ENCODE measurements around the gene HMHB1.

HMHB1 gene

DNA sequence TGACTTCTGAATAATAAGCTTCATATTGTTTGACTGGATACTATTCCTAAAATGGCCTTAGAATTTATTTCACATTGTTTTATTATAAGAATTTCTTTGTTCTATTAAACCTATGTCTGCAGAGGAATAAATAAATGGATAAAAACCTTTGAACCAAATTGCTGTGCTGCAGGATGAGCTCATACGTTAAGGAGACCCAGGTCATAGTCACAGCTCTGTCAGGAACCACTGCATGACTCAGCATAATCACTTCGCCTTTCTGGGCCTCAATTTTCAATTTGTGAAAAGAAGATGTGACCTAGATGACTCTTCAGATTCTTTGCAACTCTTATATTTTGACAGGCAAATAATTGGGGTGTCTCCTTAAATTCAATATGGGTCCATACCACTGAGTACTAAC, 36.7 kb upstream of the HMHB1 start:
- no peak overlapping the region for H2AFZ ChIP-seq (ENCODE audit: low read depth, low read length)
- H3K9ac ChIP-seq (ENCODE audit: low read length), result no peak overlapping the region
- H3K79me2 ChIP-seq (ENCODE audit: low read length), result no peaks in the 10 kb centered on the region
- H3K27ac ChIP-seq (ENCODE audit: low read length), result no peak overlapping the region
- no peaks in the 10 kb centered on the region for H3K27me3 ChIP-seq (ENCODE audit: low read depth, low read length)
- no peak overlapping the region for H3K4me2 ChIP-seq (ENCODE audit: low read length)
- H4K20me1 ChIP-seq (ENCODE audit: insufficient read depth, low read length), result no peaks in the 10 kb centered on the region
- H3K9me3 ChIP-seq (ENCODE audit: insufficient read depth, low read length), result no peaks in the 10 kb centered on the region
- TF ChIP-seq EZH2phosphoT487 (IDR thresholded peaks at IDR 0.05; ENCODE audit: low read depth), result no peak
- TF ChIP-seq, protein P1, sequence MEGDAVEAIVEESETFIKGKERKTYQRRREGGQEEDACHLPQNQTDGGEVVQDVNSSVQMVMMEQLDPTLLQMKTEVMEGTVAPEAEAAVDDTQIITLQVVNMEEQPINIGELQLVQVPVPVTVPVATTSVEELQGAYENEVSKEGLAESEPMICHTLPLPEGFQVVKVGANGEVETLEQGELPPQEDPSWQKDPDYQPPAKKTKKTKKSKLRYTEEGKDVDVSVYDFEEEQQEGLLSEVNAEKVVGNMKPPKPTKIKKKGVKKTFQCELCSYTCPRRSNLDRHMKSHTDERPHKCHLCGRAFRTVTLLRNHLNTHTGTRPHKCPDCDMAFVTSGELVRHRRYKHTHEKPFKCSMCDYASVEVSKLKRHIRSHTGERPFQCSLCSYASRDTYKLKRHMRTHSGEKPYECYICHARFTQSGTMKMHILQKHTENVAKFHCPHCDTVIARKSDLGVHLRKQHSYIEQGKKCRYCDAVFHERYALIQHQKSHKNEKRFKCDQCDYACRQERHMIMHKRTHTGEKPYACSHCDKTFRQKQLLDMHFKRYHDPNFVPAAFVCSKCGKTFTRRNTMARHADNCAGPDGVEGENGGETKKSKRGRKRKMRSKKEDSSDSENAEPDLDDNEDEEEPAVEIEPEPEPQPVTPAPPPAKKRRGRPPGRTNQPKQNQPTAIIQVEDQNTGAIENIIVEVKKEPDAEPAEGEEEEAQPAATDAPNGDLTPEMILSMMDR (IDR thresholded peaks at IDR 0.05; ENCODE audit: low read depth, low read length), result no peak
- H3K4me3 ChIP-seq (ENCODE audit: low read length), result no peak overlapping the region
- peaks cover 8% of the 10 kb centered on the region for H3K4me1 ChIP-seq (ENCODE audit: low read length)
- no peaks in the 10 kb centered on the region for H3K36me3 ChIP-seq (replicated peaks; ENCODE audit: low read depth, low read length)

GRCh38 chr5:143776951-143777350, 35.0 kb upstream of the HMHB1 start:
- H4K20me1 ChIP-seq (ENCODE audit: insufficient read depth, low read length), result no peaks in the 10 kb centered on the region
- no peaks in the 10 kb centered on the region for H3K27me3 ChIP-seq (ENCODE audit: low read depth, low read length)
- no peak overlapping the region for H3K4me3 ChIP-seq (ENCODE audit: low read length)
- H3K27ac ChIP-seq (ENCODE audit: low read length), result no peak overlapping the region
- no peaks in the 10 kb centered on the region for H3K9me3 ChIP-seq (ENCODE audit: insufficient read depth, low read length)
- H3K36me3 ChIP-seq (replicated peaks; ENCODE audit: low read depth, low read length), result no peaks in the 10 kb centered on the region
- H3K4me1 ChIP-seq (ENCODE audit: low read length), result peaks cover 8% of the 10 kb centered on the region
- no peak overlapping the region for H3K4me2 ChIP-seq (ENCODE audit: low read length)
- no peak overlapping the region for H3K9ac ChIP-seq (ENCODE audit: low read length)
- TF ChIP-seq, protein P1 (IDR thresholded peaks at IDR 0.05; ENCODE audit: low read depth, low read length), result no peak
- TF ChIP-seq EZH2phosphoT487 (IDR thresholded peaks at IDR 0.05; ENCODE audit: low read depth), result no peak
- H2AFZ ChIP-seq (ENCODE audit: low read depth, low read length), result no peak overlapping the region
- no peaks in the 10 kb centered on the region for H3K79me2 ChIP-seq (ENCODE audit: low read length)

DNA sequence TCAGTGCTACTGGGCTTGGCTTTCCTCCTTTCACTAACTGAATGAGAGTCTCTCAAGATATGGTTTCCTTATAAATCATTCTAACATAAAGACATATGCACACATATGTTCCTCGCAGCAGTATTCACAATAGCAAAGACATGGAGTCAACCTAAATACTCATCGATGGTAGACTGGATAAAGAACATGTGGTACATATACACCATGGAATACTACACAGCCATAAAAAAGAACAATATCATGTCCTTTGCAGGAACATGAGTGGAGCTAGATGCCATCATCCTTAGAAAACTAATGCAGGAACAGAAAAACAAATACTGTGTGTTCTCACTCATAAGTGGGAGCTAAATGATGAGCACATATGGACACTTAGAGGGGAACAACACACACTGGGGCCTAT, 32.5 kb upstream of the HMHB1 start:
- no peaks in the 10 kb centered on the region for H3K36me3 ChIP-seq (replicated peaks; ENCODE audit: low read depth, low read length)
- TF ChIP-seq, protein P1 (IDR thresholded peaks at IDR 0.05; ENCODE audit: low read depth, low read length), result no peak
- no peak for TF ChIP-seq EZH2phosphoT487 (IDR thresholded peaks at IDR 0.05; ENCODE audit: low read depth)
- no peaks in the 10 kb centered on the region for H3K27me3 ChIP-seq (ENCODE audit: low read depth, low read length)
- no peak overlapping the region for H3K4me3 ChIP-seq (ENCODE audit: low read length)
- no peak overlapping the region for H3K4me2 ChIP-seq (ENCODE audit: low read length)
- H4K20me1 ChIP-seq (ENCODE audit: insufficient read depth, low read length), result no peaks in the 10 kb centered on the region
- H3K4me1 ChIP-seq (ENCODE audit: low read length), result peaks cover 8% of the 10 kb centered on the region
- H3K27ac ChIP-seq (ENCODE audit: low read length), result no peak overlapping the region
- H3K9me3 ChIP-seq (ENCODE audit: insufficient read depth, low read length), result no peaks in the 10 kb centered on the region
- no peak overlapping the region for H3K9ac ChIP-seq (ENCODE audit: low read length)
- no peak overlapping the region for H2AFZ ChIP-seq (ENCODE audit: low read depth, low read length)
- no peaks in the 10 kb centered on the region for H3K79me2 ChIP-seq (ENCODE audit: low read length)

- H2AFZ ChIP-seq (ENCODE audit: low read depth, low read length), result no peak overlapping the region
- TF ChIP-seq EZH2phosphoT487 (IDR thresholded peaks at IDR 0.05; ENCODE audit: low read depth), result no peak
- TF ChIP-seq, protein P1 (IDR thresholded peaks at IDR 0.05; ENCODE audit: low read depth, low read length), result no peak
- no peak overlapping the region for H3K4me2 ChIP-seq (ENCODE audit: low read length)
- no peaks in the 10 kb centered on the region for H3K9me3 ChIP-seq (ENCODE audit: insufficient read depth, low read length)
- no peaks in the 10 kb centered on the region for H3K27me3 ChIP-seq (ENCODE audit: low read depth, low read length)
- no peak overlapping the region for H3K4me3 ChIP-seq (ENCODE audit: low read length)
- no peaks in the 10 kb centered on the region for H4K20me1 ChIP-seq (ENCODE audit: insufficient read depth, low read length)
- H3K79me2 ChIP-seq (ENCODE audit: low read length), result no peaks in the 10 kb centered on the region
- no peak overlapping the region for H3K9ac ChIP-seq (ENCODE audit: low read length)
- H3K27ac ChIP-seq (ENCODE audit: low read length), result no peak overlapping the region
- no peaks in the 10 kb centered on the region for H3K4me1 ChIP-seq (ENCODE audit: low read length)
- no peaks in the 10 kb centered on the region for H3K36me3 ChIP-seq (replicated peaks; ENCODE audit: low read depth, low read length)
Observed at GRCh38 chr5:143781993-143782520, 29.9 kb upstream of the HMHB1 start.
